Neural cell (in vitro differentiated cells): ENCODE results near the gene PLCB4. TPM values are rescaled to one million over a fixed set of nuclear protein-coding genes. Genes with fewer than 3 reads are reported as not detected.

Experiments used
- H2AFZ ChIP-seq: fragments of 200-600, 300-800 bp; sonication (generic), shearing (Covaris generic); 2 replicates; pipeline ENCODE4 v1.6.0; 2014; ENCODE audit warnings: low read depth, mild to moderate bottlenecking, antibody characterized with exemption, low read length, moderate library complexity
- H3F3A ChIP-seq: fragments of 200-600 bp; shearing (Covaris generic); 2 replicates; pipeline ENCODE4 v1.6.1; 2016; ENCODE audit warnings: mild to moderate bottlenecking, moderate library complexity, mixed read lengths, antibody characterized with exemption, low read length; ENCODE audit not compliant: insufficient read depth, poor library complexity, severe bottlenecking
- H3K27ac ChIP-seq: fragments of 200-600, 300-800 bp; sonication (generic), shearing (Covaris generic); 2 replicates; pipeline ENCODE4 v1.5.1; 2014; ENCODE audit warnings: mild to moderate bottlenecking, low read length, moderate library complexity
- H3K27me3 ChIP-seq: fragments of 300-800, 200-600 bp; sonication (generic), shearing (Covaris generic); 2 replicates; pipeline ENCODE4 v1.6.0; 2014; ENCODE audit warnings: mild to moderate bottlenecking, low read depth, low read length, moderate library complexity; ENCODE audit not compliant: insufficient read depth
- H3K36me3 ChIP-seq: fragments of 300-800, 200-600 bp; sonication (generic), shearing (Covaris generic); 2 replicates; pipeline ENCODE4 v1.5.1; 2014; ENCODE audit warnings: mild to moderate bottlenecking, antibody characterized with exemption, low read length, moderate library complexity; ENCODE audit not compliant: insufficient read depth
- H3K4me2 ChIP-seq: fragments of 300-800, 200-600 bp; sonication (generic), shearing (Covaris generic); 2 replicates; pipeline ENCODE4 v1.6.0; 2014; ENCODE audit warnings: mild to moderate bottlenecking, low read length
- H3K4me3 ChIP-seq: fragments of 300-800, 200-600 bp; sonication (generic), shearing (Covaris generic); 2 replicates; pipeline ENCODE4 v1.5.1; 2014; ENCODE audit warnings: mild to moderate bottlenecking, low read length, moderate library complexity
- H3K79me2 ChIP-seq: fragments of 200-600 bp; shearing (Covaris generic); replicated peaks from 2 replicates; pipeline ENCODE4 v1.6.0; 2014; ENCODE audit warnings: mild to moderate bottlenecking, low read length, moderate library complexity; ENCODE audit not compliant: insufficient read depth
- H3K9ac ChIP-seq: fragments of 300-800, 200-600 bp; sonication (generic), shearing (Covaris generic); 2 replicates; pipeline ENCODE4 v1.6.1; 2016; ENCODE audit warnings: mild to moderate bottlenecking, low read length, mixed read lengths
- H3K9me2 ChIP-seq: fragments of 200-600 bp; shearing (Covaris generic); 2 replicates; pipeline ENCODE4 v1.6.1; 2016; ENCODE audit warnings: mild to moderate bottlenecking, low read length, mixed read lengths; ENCODE audit not compliant: insufficient read depth
- H3K9me3 ChIP-seq: fragments of 200-600, 300-800 bp; sonication (generic), shearing (Covaris generic); 2 replicates; pipeline ENCODE4 v1.6.1; 2016; ENCODE audit warnings: mild to moderate bottlenecking, mixed run types, low read length, moderate library complexity, mixed read lengths
- H4K20me1 ChIP-seq: fragments of 200-600 bp; shearing (Covaris generic); 2 replicates; pipeline ENCODE4 v1.6.1; 2016; ENCODE audit warnings: mild to moderate bottlenecking, mixed run types; ENCODE audit not compliant: insufficient read depth
- EP300 ChIP-seq: fragments of 450-650 bp; conservative IDR thresholded peaks from 2 replicates; pipeline ENCODE4 v1.6.1; 2014; ENCODE audit warnings: antibody characterized with exemption, mild to moderate bottlenecking, moderate library complexity; ENCODE audit not compliant: poor library complexity, severe bottlenecking
- EZH2 ChIP-seq: fragments of 200-600, 300-800 bp; shearing (Covaris generic), sonication (generic); IDR thresholded peaks from 2 replicates; pipeline ENCODE4 v1.6.1; 2014; ENCODE audit warnings: antibody characterized with exemption, low read length, borderline replicate concordance, mild to moderate bottlenecking; ENCODE audit not compliant: insufficient read depth, poor library complexity, severe bottlenecking
- MXI1 ChIP-seq: fragments of 450-650 bp; conservative IDR thresholded peaks from 2 replicates; pipeline ENCODE4 v1.6.1; 2014; ENCODE audit warnings: antibody characterized with exemption, mild to moderate bottlenecking; ENCODE audit not compliant: poor library complexity, severe bottlenecking
- POLR2AphosphoS5 ChIP-seq: IDR thresholded peaks from 2 replicates; pipeline ENCODE4 v1.6.1; 2012
- RAD21 ChIP-seq: fragments of 450-650 bp; conservative IDR thresholded peaks from 2 replicates; pipeline ENCODE4 v1.6.1; 2014; ENCODE audit warnings: antibody characterized with exemption, mild to moderate bottlenecking, moderate library complexity
- SMC3 ChIP-seq: fragments of 450-650 bp; conservative IDR thresholded peaks from 2 replicates; pipeline ENCODE4 v1.6.1; 2014; ENCODE audit warnings: antibody characterized with exemption, mild to moderate bottlenecking, moderate library complexity; ENCODE audit not compliant: poor library complexity
- polyA plus RNA-seq: library from polyadenylated mRNA; depleted of rRNA; stranded (reverse); fragments of >200 nt; gene quantifications from 2 replicates; pipeline ENCODE4 v1.2.3, GENCODE V29; 2014
- TF ChIP-seq, protein P1 (sequence below): IDR thresholded peaks from 2 replicates; pipeline ENCODE4 v1.6.1; 2012; ENCODE audit warnings: borderline replicate concordance
- TF ChIP-seq, protein P2 (sequence below): fragments of 450-650 bp; IDR thresholded peaks from 2 replicates; pipeline ENCODE4 v1.5.1; 2014; ENCODE audit warnings: antibody characterized with exemption, mild to moderate bottlenecking, moderate library complexity; ENCODE audit not compliant: poor library complexity, severe bottlenecking

Gene PLCB4
- polyA plus RNA-seq, 1 donor from 2014 or later: 13.1 TPM

DNA sequence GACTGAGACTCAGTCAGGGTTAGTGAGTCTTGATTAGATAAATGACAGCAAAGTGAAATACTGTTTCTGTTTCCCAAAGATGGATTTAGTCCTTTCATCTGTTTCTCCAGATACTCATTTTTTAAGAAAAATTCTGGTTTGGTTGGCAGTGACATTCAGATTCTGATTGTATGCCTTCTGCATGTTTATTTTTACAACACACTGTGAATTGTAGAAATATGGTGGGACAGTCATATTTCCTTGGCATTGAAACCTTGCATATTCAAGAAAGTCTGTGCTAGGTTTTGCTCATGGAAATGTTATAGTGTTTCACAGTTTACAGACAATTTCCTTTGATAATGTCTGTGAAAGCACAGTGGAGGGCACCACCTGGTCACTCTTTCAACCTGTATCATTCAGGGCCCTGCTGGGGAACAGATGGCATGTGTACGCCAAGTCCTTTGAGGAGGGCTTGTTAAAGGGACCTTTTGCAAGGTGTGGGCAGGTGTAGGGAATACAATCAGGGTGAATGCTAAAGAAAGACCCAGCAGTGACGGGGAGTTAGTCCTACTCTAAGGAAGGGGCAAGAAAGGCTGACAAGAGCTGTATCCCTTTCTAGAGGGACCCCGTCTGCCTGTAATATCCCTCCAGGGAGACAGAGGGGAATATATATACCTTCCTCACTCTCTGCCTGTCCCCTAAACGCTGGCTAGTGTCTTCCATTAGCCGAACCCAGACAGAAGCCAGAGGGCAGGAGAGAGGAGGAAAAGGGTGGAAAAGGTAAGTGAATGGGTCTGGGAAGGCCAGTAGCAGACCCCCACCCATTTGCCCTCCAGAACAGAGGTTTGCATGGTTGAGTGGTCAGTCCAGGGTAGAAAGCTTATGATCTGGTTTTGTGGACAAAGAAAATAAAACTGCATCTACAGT lies 10.2 kb downstream of the PLCB4 start:
- Histone ChIP-seq H3K79me2 (no peaks in the 10 kb centered on the region), H3K9me2 (no peaks in the 10 kb centered on the region), H3K4me2 (no peak overlapping the region), H3K9me3 (no peaks in the 10 kb centered on the region), H4K20me1 (no peaks in the 10 kb centered on the region), H3K27ac (no peak overlapping the region), H3F3A (no peaks in the 10 kb centered on the region), H3K36me3 (no peaks in the 10 kb centered on the region), H3K9ac (no peak overlapping the region), H3K27me3 (no peaks in the 10 kb centered on the region), H3K4me3 (no peak overlapping the region), H2AFZ (no peak overlapping the region)
- no peak for TF ChIP-seq EP300
- TF ChIP-seq, protein P1, sequence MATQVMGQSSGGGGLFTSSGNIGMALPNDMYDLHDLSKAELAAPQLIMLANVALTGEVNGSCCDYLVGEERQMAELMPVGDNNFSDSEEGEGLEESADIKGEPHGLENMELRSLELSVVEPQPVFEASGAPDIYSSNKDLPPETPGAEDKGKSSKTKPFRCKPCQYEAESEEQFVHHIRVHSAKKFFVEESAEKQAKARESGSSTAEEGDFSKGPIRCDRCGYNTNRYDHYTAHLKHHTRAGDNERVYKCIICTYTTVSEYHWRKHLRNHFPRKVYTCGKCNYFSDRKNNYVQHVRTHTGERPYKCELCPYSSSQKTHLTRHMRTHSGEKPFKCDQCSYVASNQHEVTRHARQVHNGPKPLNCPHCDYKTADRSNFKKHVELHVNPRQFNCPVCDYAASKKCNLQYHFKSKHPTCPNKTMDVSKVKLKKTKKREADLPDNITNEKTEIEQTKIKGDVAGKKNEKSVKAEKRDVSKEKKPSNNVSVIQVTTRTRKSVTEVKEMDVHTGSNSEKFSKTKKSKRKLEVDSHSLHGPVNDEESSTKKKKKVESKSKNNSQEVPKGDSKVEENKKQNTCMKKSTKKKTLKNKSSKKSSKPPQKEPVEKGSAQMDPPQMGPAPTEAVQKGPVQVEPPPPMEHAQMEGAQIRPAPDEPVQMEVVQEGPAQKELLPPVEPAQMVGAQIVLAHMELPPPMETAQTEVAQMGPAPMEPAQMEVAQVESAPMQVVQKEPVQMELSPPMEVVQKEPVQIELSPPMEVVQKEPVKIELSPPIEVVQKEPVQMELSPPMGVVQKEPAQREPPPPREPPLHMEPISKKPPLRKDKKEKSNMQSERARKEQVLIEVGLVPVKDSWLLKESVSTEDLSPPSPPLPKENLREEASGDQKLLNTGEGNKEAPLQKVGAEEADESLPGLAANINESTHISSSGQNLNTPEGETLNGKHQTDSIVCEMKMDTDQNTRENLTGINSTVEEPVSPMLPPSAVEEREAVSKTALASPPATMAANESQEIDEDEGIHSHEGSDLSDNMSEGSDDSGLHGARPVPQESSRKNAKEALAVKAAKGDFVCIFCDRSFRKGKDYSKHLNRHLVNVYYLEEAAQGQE: no peak
- TF ChIP-seq POLR2AphosphoS5: no peak
- TF ChIP-seq EZH2: no peak
- TF ChIP-seq MXI1: no peak
- no peak for TF ChIP-seq RAD21
- TF ChIP-seq, protein P2, sequence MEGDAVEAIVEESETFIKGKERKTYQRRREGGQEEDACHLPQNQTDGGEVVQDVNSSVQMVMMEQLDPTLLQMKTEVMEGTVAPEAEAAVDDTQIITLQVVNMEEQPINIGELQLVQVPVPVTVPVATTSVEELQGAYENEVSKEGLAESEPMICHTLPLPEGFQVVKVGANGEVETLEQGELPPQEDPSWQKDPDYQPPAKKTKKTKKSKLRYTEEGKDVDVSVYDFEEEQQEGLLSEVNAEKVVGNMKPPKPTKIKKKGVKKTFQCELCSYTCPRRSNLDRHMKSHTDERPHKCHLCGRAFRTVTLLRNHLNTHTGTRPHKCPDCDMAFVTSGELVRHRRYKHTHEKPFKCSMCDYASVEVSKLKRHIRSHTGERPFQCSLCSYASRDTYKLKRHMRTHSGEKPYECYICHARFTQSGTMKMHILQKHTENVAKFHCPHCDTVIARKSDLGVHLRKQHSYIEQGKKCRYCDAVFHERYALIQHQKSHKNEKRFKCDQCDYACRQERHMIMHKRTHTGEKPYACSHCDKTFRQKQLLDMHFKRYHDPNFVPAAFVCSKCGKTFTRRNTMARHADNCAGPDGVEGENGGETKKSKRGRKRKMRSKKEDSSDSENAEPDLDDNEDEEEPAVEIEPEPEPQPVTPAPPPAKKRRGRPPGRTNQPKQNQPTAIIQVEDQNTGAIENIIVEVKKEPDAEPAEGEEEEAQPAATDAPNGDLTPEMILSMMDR: no peak
- TF ChIP-seq SMC3: no peak

DNA sequence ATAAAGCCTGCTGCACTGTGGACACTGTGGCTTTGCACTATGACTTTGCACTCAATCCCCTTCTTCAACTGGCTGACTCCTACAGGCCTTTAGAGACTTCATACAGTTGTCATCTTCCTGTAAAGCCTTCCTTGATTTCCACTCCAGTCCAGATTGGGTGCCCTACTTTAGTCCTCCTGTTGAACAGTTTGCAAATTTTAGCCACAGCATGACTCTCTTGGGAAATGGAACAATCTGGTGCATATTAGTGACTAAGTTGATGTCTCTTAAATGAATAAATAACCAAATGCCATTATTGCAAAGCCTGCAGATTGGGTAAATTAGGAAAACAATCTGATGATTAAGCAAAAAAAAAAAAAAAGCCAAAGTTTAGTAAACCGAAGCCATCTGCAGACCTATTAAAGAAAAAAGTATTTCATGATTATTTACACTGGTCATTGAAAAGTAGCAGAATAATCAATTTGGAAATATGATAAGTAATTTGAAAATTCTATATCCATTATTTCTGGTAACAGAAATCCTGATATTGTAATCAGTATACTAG lies 12.6 kb downstream of the PLCB4 start:
- Histone ChIP-seq H3K79me2 (no peaks in the 10 kb centered on the region), H3K9ac (no peak overlapping the region), H3K9me3 (no peaks in the 10 kb centered on the region), H3K27ac (no peak overlapping the region), H3K9me2 (no peaks in the 10 kb centered on the region), H3K27me3 (no peaks in the 10 kb centered on the region), H4K20me1 (no peaks in the 10 kb centered on the region), H2AFZ (no peak overlapping the region), H3K4me3 (no peak overlapping the region), H3K36me3 (no peaks in the 10 kb centered on the region), H3F3A (no peaks in the 10 kb centered on the region), H3K4me2 (no peak overlapping the region)
- TF ChIP-seq, protein P2: no peak
- no peak for TF ChIP-seq POLR2AphosphoS5
